GM12801 (cell line): Measurements from ENCODE around the gene FOXN3.

Experiments used
- CTCF ChIP-seq: IDR thresholded peaks from one replicate; pipeline ENCODE4 v1.5.1; 2011; ENCODE audit warnings: control low read depth; ENCODE audit not compliant: insufficient read length; ENCODE audit errors: extremely low read depth

Gene FOXN3

GRCh38 chr14:89248411-89249064 is 168.5 kb downstream of the FOXN3 start:
- TF ChIP-seq CTCF: no peak

GRCh38 chr14:89247457-89248122 is 169.4 kb downstream of the FOXN3 start:
- TF ChIP-seq CTCF: no peak

GRCh38 chr14:89246290-89246689 is 170.7 kb downstream of the FOXN3 start:
- no peak for TF ChIP-seq CTCF

GRCh38 chr14:89245802-89246201 is 171.2 kb downstream of the FOXN3 start:
- TF ChIP-seq CTCF: no peak

- TF ChIP-seq CTCF: no peak
Observed at GRCh38 chr14:89244720-89245119, 172.3 kb downstream of the FOXN3 start.

GRCh38 chr14:89243741-89244140 is 173.3 kb downstream of the FOXN3 start:
- no peak for TF ChIP-seq CTCF

GRCh38 chr14:89243286-89243685 is 173.7 kb downstream of the FOXN3 start:
- no peak for TF ChIP-seq CTCF
